ENCODE results near the gene C1orf21. TPM values are rescaled to one million over a fixed set of nuclear protein-coding genes. Genes with fewer than 3 reads are reported as not detected.

Gene C1orf21
- polyA plus RNA-seq, 1 of the 3 experiments (the other 2 are of a cell fraction): 4.8 TPM

GRCh38 chr1:184590163-184590750 is 203.4 kb downstream of the C1orf21 start:
- Histone ChIP-seq H3K4me2 (no peak overlapping the region), H4K20me1 (ENCODE audit: insufficient read depth) (no peaks in the 10 kb centered on the region), H3K36me3 (replicated peaks in 1 of 2; ENCODE audit: control insufficient read depth in 1 of 2, insufficient read depth in 2 of 2, low read length in 1 of 2) (no peaks in the 10 kb centered on the region), H3F3A (replicated peaks; ENCODE audit: insufficient read depth) (no peaks in the 10 kb centered on the region), H3K4me1 (ENCODE audit: control insufficient read depth in 1 of 2, insufficient read depth in 2 of 2, low read depth in 1 of 2, low read length in 1 of 2) (peaks cover 0 to 6% of the 10 kb centered on the region in 2 experiments; a peak in 2 of 4 replicates), H3K79me2 (ENCODE audit: insufficient read depth) (no peaks in the 10 kb centered on the region; the same call in 1 of the 2 replicates), H3K27ac (ENCODE audit: low read depth in 2 of 2, low read length in 1 of 2) (no peak overlapping the region), H3K27me3 (ENCODE audit: insufficient read depth) (no peaks in the 10 kb centered on the region), H3K4me3 (ENCODE audit: low read depth in 2 of 2, low read length in 1 of 2) (no peak overlapping the region), H3K9ac (no peak overlapping the region), H3K9me3 (no peaks in the 10 kb centered on the region), H2AFZ (ENCODE audit: low read depth) (no peak overlapping the region), H3K9me2 (no peaks in the 10 kb centered on the region)
- CTCF ChIA-PET: no interaction called here
- DNase-seq: no peak
- WGBS (ENCODE audit: low lambda C conversion rate): 87% methylated on average over 5 of the region's 5 CpGs
- TF ChIP-seq REST (IDR thresholded peaks at IDR 0.05; ENCODE audit: low read depth, low read length) (no peak), PBX3 (IDR thresholded peaks at IDR 0.05) (no peak), RCOR1 (IDR thresholded peaks at IDR 0.05; ENCODE audit: low read length) (no peak), ELF1 (IDR thresholded peaks at IDR 0.05) (no peak), FOXJ3 (CRISPR knock-in tag; IDR thresholded peaks at IDR 0.05) (no peak), RFX5 (IDR thresholded peaks at IDR 0.05; ENCODE audit: low read length) (no peak), TEAD4 (IDR thresholded peaks at IDR 0.05; ENCODE audit: borderline replicate concordance, insufficient read depth) (no peak)
- POLR2A ChIA-PET: no interaction called here

DNA sequence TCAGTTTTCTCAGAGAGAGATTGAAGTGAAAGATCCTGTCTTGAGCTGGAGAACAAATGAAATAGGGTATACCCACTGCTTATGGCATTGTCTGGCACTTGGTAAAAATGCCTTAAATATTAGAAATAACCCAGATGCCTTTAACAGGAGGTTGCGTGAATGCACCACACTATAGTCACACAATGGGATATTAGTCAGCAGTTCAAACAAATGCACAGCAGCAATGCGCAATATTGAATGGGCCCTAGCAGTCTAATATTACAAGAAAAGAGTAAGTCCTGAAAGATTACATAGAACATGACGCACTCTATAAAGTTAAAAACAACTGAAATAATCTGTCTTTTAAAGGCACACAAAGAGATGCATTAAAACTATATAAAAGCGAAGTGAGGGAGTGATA is 206.8 kb downstream of the C1orf21 start:
- ChIA-PET CTCF (interaction anchor here (1.7 kb wide), 1 partner anchor 30 kb away, joined by 6 read pairs; no protein-coding TSS in a partner anchor), POLR2A (no interaction called here)
- Histone ChIP-seq H3K36me3 (replicated peaks in 1 of 2; ENCODE audit: control insufficient read depth in 1 of 2, insufficient read depth in 2 of 2, low read length in 1 of 2) (no peaks in the 10 kb centered on the region), H3K9me3 (no peaks in the 10 kb centered on the region), H3K9ac (no peak overlapping the region), H3K4me1 (ENCODE audit: control insufficient read depth in 1 of 2, insufficient read depth in 2 of 2, low read depth in 1 of 2, low read length in 1 of 2) (peaks cover 11 to 26% of the 10 kb centered on the region in 2 experiments; a peak in 3 of 4 replicates), H3K79me2 (ENCODE audit: insufficient read depth) (no peaks in the 10 kb centered on the region), H2AFZ (ENCODE audit: low read depth) (no peak overlapping the region), H3K27me3 (ENCODE audit: insufficient read depth) (no peaks in the 10 kb centered on the region), H3K4me3 (ENCODE audit: low read depth in 2 of 2, low read length in 1 of 2) (no peak overlapping the region), H4K20me1 (ENCODE audit: insufficient read depth) (no peaks in the 10 kb centered on the region), H3F3A (replicated peaks; ENCODE audit: insufficient read depth) (no peaks in the 10 kb centered on the region), H3K27ac (ENCODE audit: low read depth in 2 of 2, low read length in 1 of 2) (no peak overlapping the region), H3K9me2 (no peaks in the 10 kb centered on the region), H3K4me2 (no peak overlapping the region)
- 85% methylated on average over 4 of the region's 4 CpGs for WGBS (ENCODE audit: low lambda C conversion rate)
- DNase-seq: no peak
- TF ChIP-seq EZH2phosphoT487 (IDR thresholded peaks at IDR 0.05; ENCODE audit: borderline replicate concordance, low read depth): no peak

Measured in SK-N-SH (cell line).